GM10847 (cell line): ENCODE results near the gene FEM1A.

Experiments used
- POLR2A ChIP-seq: IDR thresholded peaks from 2 replicates; pipeline ENCODE4 v1.6.1; 2011; ENCODE audit not compliant: insufficient read length; ENCODE audit errors: extremely low read depth

Gene FEM1A

DNA sequence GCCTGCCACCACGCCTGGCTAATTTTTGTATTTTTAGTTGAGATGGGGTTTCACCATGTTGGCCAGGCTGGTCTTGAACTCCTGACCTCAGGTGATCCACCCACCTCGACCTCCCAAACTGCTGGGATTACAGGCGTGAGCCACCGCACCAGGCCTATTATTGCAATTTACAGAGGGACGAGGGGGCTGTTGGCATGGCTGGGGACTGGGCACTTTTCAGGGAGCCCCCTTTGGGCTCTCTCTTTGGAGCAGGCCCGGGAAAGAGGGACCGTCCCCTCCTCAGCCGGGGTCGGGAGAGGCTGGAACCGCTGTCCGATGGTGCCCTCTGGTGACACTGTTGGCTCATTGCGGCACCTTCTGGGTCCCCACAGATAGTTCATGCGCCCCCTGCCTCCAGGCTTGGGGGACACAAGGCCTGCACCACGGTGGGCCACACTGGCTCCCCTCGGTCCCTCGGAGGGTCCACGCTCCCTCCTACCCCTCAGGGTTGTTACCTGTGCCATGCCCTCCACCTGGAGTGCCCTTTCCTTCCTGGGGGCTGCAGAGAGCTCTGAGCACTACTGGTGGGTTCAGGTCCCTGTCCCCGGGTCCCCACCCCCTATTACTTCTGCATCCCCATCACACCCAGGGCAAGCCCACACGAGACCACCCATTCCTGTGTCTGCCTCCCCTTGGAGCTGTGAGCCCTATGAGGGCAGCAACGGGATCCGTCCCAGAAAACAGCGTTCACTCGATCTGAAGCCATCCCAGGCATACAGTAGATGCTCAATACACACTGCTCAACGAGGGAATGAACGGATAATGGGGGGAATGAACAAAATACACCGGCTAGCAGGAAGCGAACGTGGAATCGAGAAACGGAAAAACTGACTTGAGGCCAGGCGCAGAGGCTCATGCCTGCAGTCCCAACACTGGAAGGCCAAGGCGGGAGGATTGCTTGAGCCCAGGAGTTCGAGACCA, 12.5 kb downstream of the FEM1A start:
- no peak for TF ChIP-seq POLR2A

DNA sequence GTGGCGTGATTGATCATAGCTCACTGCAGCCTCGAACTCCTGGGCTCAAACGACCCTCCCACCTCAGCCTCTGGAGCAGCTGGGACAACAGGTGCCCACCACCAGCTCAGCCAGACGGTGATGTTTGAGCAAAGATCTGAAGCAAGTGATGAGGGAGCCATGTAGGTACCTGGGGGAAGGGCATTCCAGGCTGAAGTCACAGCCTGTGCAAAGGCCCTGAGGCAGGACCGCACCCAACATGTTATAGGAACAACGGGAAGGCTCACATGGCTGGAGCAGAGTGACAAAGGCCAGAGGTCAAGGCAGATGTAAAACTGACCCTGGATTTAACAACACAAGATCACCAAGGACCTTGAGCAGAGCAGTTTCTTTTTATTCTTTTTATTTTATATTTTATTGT, 14.8 kb downstream of the FEM1A start:
- no peak for TF ChIP-seq POLR2A

DNA sequence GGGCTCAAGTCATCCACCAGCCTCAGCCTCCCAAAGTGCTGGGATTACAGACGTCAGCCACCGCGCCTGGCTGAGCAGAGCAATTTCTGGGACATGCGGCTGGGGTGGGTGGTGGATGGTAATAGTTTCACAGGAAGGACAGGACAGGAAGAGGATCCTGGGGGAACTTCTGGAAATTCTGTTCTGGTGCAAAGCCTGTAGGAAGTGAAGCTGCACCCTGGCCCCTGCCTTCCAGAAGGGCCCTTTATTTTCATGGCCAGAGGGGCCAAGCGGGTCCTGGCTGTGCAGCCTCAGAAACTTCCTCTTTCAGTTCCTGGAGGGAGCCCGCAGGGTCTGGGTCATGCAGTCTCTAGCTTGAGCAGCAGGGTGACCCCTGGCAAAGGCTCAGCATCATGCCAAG, 15.7 kb downstream of the FEM1A start:
- no peak for TF ChIP-seq POLR2A

DNA sequence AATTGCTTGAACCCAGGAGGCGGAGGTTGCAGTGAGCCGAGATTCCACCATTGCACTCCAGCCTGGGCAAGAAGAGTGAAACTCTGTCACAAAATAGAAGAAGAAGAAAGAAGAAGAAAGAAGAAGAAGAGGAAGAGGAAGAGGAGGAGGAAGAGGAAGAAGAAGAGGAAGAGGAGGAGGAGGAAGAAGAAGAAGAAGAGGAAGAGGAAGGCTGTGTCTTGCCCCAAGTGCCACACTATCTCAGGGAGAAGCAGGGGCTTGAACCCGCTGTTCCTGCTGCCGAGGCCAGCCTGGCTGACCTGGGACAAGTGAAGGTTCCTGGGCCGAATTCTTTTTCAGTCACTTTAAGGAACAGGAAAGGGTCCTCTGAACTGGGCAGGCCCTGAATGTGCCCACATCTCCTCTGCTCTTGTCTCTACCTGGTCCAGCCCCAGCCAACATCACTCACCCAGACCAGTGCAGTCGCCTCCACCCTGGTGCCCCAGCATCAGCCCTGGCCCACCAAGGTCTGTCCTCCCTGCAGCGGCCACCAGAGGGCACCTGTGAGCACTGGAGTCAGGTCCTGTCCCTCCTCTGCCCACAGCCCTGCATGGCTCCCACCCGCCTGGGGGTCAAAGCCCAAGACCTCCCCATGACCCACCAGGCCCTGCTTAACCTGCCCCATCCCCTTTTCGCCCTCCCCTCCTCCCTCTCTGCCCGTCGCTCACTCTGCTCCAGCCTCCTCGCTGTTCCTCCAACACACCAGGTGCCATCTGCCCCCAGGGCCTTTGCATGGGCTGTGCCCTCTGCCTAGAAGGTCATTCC, 20.0 kb downstream of the FEM1A start:
- TF ChIP-seq POLR2A: no peak

DNA sequence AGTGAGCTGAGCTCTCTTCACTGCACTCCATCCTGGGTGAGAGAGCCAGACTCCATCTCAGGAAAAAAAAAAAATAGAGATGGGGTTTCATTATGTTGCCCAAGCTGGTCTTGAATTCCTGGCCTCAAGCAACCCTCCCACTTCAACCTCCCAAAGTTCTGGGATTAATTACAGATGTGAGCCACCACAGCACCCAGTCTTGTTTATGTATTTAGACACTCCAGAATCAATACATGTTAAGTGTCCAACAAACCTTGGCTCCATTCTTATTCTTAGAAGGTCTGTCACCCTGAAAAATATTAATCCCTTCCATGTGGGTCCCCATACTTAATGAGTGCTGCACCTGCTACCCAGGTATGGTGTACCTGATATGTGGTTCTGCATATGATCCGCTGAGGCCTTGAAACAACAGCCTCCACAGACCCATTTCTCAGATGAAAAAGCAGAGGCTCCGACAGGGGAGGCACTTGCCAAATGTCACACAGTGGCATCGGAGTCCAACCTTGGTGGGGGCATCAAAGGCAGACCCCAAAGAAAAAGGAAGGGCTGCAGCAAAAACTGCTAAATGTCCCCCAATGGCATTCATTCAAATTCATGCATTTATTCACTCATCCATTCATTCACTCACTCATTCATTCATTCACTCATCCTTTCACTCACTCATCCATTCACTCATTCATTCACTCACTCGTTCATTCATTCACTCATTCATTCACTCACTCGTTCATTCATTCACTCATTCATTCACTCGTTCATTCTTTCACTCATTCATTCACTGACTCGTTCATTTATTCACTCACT, 23.3 kb downstream of the FEM1A start:
- no peak for TF ChIP-seq POLR2A

DNA sequence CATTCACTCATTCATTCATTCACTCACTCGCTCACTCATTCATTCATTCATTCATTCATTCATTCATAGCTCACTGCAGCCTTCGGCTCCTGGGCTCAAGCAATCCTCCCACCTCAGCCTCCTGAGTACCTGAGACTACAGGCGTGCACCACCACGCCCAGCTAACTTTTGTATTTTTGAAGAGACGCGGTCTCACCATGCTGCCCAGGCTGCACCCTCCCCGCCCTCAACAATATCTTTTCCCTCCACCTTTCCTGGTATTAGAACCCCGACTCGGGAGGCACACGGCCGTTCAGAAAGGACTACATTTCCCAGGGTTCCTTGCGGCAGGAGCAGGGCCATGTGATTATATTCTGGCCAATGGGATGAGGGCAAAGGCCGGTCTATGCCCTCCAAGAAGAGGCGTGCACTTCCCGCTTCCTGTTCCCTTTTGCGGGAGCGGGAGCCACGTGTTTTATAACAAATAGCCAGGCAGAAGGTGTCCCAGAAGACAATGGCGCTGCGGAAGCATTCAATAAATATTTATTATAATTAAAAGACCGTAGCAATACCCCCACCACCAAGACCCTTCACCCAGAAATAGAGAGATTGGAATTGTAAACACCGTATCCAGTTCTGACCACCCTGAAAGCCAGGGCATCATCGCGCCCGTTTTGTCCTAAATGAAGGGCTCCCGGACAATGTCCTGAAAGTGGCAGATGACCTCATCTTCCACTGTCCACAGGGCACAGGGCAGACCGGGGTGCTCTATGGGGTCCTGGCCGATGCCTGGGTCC, 24.1 kb downstream of the FEM1A start:
- no peak for TF ChIP-seq POLR2A

DNA sequence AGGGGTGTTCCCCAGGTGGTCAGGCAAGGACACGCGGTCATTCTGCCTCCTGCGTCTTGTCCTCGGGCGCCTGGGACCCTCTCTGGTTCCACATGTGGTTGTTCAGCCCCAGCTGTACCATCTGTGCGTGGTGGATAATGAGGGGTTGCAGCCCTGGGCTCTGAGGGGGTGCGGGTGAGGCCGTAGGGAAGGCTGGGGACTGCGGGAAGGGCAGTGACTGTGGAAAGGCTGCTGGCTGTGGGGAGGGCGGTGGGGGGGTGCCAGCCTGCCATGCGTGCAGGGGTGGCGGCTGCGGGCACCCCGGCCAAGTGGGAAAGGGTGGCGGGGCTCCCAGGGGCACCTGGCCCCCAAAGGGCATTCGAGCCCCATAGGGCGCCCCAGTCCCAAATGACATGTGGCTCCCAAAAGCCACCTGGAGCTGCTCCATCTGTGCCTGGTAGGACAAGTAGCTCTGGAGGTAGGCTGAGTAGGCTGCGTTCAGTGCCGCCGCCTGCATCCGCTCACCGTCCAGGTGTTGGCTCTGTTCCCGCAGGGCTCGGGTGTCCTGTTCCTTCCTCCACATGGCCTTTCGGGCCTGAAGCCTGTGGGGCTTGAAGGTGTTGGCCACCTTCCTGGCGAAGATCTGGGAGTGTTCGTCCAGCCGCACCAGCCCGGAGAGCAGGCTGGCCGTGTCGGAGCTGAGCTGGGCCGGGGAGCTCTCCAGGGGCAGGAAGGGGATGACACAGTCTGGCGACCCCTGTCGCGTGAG, 24.8 kb downstream of the FEM1A start:
- no peak for TF ChIP-seq POLR2A

DNA sequence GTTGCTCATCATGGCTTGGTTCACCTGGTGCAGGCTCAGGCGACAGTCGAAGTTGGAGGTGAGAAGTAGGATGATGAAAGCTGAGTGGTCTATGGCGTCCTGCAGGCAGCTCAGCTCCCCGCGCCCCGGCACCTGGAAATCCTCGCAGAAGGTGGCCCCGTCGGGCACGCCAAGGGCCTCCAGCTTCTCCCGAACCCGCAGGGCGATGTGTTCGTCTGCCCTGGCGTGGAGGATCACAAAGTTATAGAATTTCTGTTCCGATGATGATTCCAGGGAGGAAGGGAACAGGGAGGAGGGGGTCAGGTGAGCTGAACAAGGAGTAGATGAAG, 25.4 kb downstream of the FEM1A start:
- TF ChIP-seq POLR2A: no peak

DNA sequence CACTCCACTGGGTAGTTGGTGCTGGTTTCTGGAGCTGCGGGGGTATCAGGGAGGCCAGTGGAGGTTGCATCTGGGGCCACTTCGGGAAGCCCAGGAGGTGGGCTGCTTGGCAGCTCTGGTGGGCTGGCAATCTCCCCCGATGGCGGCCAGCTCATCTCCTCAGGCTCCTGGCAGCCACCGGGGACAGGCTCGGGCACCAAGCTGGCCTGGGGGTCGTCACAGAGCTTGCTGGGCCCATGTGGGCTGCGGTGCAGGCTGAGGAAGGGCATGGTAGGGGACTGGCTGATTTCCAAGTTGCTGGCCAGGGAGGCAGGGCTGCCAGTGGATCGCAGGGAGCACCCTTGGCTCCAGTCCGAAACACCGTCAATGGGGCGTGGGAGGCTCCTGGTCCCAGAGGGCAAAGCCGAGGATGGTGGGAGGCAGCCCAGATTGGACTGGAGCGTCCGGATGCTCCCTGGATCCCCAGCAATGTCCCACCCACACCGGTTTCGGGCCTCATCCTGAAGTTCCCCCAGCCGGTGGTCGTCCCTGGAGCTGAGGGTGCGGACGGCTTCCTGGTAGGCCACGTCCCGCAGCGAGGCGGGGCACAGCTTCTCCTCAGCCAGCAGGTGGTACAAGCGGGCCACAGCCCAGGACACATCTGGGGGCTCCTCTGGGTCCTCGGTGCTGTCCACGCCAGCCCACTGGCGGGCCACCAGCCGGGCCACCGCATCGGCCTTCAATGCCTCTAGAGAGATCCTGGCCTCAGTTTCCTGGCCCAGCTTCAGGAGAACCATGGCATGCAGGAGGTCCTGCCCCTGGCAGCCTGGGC, 26.1 kb downstream of the FEM1A start:
- TF ChIP-seq POLR2A: no peak

DNA sequence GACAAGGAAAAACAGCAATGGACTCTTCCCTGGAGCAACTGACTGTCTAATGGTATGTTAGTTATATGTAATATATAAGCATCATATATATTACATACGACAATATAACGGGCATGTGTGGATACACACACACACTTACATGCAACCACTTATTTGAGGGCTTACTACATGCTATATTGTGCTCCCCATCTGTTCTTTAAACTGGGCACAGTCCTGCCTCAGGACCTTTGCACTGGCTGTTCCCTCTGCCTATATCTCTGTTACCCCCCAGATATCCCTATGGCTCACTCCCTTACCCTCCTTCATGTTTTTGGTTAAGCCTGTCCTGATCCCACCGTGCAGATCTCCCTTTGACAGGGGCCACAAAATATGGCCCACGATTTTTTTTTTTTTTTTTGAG, 29.7 kb downstream of the FEM1A start:
- TF ChIP-seq POLR2A: no peak

DNA sequence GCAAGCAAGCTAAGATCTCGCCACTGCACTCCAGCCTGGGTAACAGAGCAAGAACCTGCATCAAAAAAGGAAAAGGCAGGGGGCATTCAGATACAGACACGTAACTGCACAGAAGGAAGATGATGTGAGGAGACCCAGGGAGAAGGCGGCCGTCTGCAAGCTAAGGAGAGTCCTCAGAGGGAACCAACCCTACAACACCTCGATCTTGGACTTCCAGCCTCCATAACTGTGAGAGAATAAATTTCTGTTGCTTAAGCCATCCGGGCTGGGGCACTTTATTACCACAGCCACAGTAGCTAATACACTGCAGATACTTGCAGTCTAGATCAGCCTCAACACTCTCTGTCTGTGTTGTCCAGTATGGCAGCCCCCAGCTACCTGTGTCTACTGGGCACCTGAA, 32.0 kb downstream of the FEM1A start:
- TF ChIP-seq POLR2A: no peak

DNA sequence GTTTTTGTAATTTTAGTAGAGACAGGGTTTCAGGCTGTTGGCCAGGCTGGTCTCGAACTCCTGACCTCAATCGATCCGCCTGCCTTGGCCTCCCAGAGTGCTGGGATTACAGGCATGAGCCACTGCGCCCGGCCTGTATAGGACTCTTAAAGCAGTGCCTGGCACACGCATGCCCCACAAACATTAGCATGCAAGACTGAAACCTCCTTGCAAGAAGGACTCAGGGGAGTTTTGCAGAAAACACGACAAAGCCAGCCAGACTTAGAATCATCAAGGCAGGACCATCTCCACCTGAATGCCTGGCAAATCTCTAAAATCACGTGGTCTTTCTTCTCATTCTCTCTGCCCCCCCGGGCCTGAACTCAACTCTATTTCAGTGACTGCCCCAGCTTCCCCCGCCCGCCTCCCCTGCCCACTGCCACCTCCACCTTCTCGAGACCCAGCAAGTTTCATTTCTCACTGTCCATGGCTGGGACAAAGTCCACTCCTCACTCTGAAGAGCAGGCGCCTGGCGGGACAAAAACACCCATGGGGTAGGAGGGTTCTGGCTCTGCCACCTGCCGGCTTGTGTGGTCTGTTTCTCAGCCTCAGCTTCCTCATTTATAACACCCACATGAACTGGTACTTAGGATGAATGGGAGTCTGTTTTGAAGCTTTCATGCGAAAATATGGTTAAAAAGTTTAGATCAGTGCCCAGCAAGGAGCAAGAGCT, 37.6 kb downstream of the FEM1A start:
- no peak for TF ChIP-seq POLR2A

DNA sequence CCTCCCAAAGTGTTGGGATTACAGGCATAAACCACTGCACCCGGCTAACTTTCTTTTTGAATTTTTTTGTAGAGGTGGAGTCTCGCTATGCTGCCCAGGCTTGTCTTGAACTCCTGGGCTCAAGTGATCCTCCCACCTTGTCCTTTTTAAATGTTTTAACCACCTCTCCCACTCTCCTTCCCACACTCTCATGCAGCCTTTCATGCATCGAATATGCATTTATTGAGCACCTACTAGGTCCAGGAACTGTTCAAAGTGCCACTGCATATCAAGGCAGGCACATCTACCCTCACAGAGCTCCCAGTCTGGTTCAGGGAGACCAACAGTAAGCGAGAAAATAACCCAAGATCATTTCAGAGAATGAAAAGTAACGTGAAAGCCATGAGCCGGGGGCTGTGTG, 38.8 kb downstream of the FEM1A start:
- no peak for TF ChIP-seq POLR2A
